ENCODE results near the gene RACK1. TPM values are rescaled to one million over a fixed set of nuclear protein-coding genes. Genes with fewer than 3 reads are reported as not detected.

Gene RACK1
- total and polyA plus RNA-seq, 2 of the 4 experiments (the other 2 are of a cell fraction): 4,263 to 9,350 TPM

DNA sequence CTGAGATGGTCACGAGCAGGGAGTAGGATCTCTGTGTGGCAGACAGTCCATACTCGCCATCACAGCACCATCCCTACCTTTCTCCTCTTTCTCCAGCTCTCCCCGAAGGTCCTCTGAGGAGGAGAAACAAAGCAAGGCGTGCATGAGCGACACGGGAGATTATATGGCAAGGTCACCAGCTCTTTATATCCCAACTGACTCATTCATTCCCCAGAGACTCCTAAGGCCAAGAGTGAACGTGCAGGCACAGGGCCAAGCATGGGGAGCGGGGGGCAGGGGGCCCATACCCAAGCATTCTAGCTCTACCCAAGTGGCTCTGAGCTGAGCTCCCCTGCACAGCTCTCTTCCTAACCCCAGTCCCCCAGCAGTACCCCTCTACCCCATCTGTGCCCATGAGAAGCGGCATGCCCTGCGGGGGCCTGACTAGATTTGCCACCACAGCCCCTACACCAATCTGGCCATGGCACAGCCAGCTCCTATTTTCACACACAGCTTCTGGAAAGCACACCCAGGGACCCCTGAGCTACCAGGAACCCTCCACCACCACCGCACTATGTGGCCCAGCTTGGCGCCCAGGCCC is 45.5 kb downstream of the RACK1 start:
- H3K9me3 ChIP-seq (ENCODE audit: control insufficient read depth, insufficient read depth, low read length): no peaks in the 10 kb centered on the region
- intact Hi-C loops (cut with micrococcal nuclease): no loop called here
- no peak for ATAC-seq (ENCODE audit: low read depth)

More for the DNA sequence above, 45.5 kb downstream of the RACK1 start:
- Histone ChIP-seq H3K23ac (ENCODE audit: low read depth, low read length) (no peak overlapping the region), H2BK120ac (ENCODE audit: low read depth, low read length) (no peak overlapping the region), H4K91ac (ENCODE audit: insufficient read depth, low read depth, low read length) (no peak overlapping the region), H3K9ac (ENCODE audit: low read depth, low read length) (no peak overlapping the region), H3K14ac (replicated peaks; ENCODE audit: low read depth, low read length) (no peak overlapping the region), H4K20me1 (ENCODE audit: insufficient read depth, low read length) (no peaks in the 10 kb centered on the region), H3K27me3 (ENCODE audit: control insufficient read depth, insufficient read depth, low read length) (no peaks in the 10 kb centered on the region; the same call in 1 of the 2 replicates), H2BK20ac (ENCODE audit: low read depth, low read length) (no peak overlapping the region), H2BK5ac (ENCODE audit: low read depth, low read length, poor library complexity, severe bottlenecking) (no peak overlapping the region), H3K79me1 (ENCODE audit: low read depth in 1 of 2, low read length in 2 of 2) (no peaks in the 10 kb centered on the region), H3K18ac (ENCODE audit: low read depth, low read length) (no peak overlapping the region), H3K4me2 (ENCODE audit: low read depth, low read length) (no peak overlapping the region), H3K9me1 (ENCODE audit: insufficient read depth, low read length) (no peaks in the 10 kb centered on the region), H2BK15ac (ENCODE audit: low read depth, low read length) (no peak overlapping the region), H3K36me3 (ENCODE audit: control insufficient read depth, insufficient read depth, low read length) (no peaks in the 10 kb centered on the region), H3K56ac (ENCODE audit: extremely low read depth, insufficient read depth, low read length) (no peak overlapping the region), H2AK9ac (replicated peaks; ENCODE audit: low read depth, low read length, poor library complexity) (no peak overlapping the region), H2AK5ac (ENCODE audit: low read depth, low read length) (no peak overlapping the region), H4K5ac (ENCODE audit: low read depth, low read length) (no peak overlapping the region), H4K8ac (ENCODE audit: low read depth in 2 of 2, low read length in 2 of 2) (no peak overlapping the region), H2AFZ (replicated peaks; ENCODE audit: low read length, poor library complexity) (no peak overlapping the region), H3K4me1 (ENCODE audit: control insufficient read depth, insufficient read depth, low read length) (no peaks in the 10 kb centered on the region), H3K4me3 (ENCODE audit: insufficient read depth, low read depth, low read length) (no peak overlapping the region), H3K27ac (ENCODE audit: insufficient read depth, low read length) (no peak overlapping the region), H3K4ac (ENCODE audit: low read depth, low read length) (no peak overlapping the region)
- in situ Hi-C loops (cut with MboI; ENCODE audit: low sequenced_read_pairs) (no loop called here), dilution Hi-C loops (cut with HindIII; ENCODE audit: low sequenced_read_pairs, unreplicated experiment) (no loop called here)
- CTCF ChIA-PET: interaction anchor here (1.0 kb wide), 1 partner anchor 13 kb away, joined by 4 read pairs; no protein-coding TSS in a partner anchor
- TF ChIP-seq, protein P1, sequence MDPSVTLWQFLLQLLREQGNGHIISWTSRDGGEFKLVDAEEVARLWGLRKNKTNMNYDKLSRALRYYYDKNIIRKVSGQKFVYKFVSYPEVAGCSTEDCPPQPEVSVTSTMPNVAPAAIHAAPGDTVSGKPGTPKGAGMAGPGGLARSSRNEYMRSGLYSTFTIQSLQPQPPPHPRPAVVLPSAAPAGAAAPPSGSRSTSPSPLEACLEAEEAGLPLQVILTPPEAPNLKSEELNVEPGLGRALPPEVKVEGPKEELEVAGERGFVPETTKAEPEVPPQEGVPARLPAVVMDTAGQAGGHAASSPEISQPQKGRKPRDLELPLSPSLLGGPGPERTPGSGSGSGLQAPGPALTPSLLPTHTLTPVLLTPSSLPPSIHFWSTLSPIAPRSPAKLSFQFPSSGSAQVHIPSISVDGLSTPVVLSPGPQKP (IDR thresholded peaks at IDR 0.05; ENCODE audit: borderline replicate concordance, low read depth, low read length): no peak
- TF ChIP-seq FOS (IDR thresholded peaks at IDR 0.05; ENCODE audit: low read depth, low read length): no peak
- no peak for TF ChIP-seq RCOR1 (IDR thresholded peaks at IDR 0.05; ENCODE audit: insufficient replicate concordance, low read length)
- TF ChIP-seq MAZ (IDR thresholded peaks at IDR 0.05; ENCODE audit: borderline replicate concordance, low read depth, low read length): no peak
- TF ChIP-seq POLR2A (IDR thresholded peaks at IDR 0.05; ENCODE audit: low read depth, low read length): no peak
- TF ChIP-seq MXI1 (IDR thresholded peaks at IDR 0.05; ENCODE audit: borderline replicate concordance, low read depth, low read length): no peak
- no peak for TF ChIP-seq CHD1 (IDR thresholded peaks at IDR 0.05; ENCODE audit: low read depth, low read length)
- TF ChIP-seq RFX5 (IDR thresholded peaks at IDR 0.05; ENCODE audit: low read depth, low read length): no peak
- 83% methylated on average over 3 of the region's 12 CpGs; no CpG with 5 or more reads in 1 of the 2 experiments for WGBS, 2 experiments (ENCODE audit: extremely low coverage in 2 of 2, insufficient read length in 1 of 2)
- POLR2A ChIA-PET (ENCODE audit: unreplicated experiment): interaction anchor here (0.9 kb wide), 1 partner anchor 9 kb away, joined by 3 read pairs; no protein-coding TSS in a partner anchor
- DNase-seq: no peak
- no TSS peak for BruUV-seq (replicated peaks)
